Liver (tissue), 3 donors: ENCODE data around the gene GTPBP6.

ENCODE experiments used
- CTCF ChIP-seq: fragments of 150-350 bp; IDR thresholded peaks from 2 replicates; pipeline ENCODE4 v1.5.1; 2017; ENCODE audit warnings: improper control_type of control experiment, low read depth, low read length; ENCODE audit not compliant: missing input control
- GABPA ChIP-seq, 2 donors: IDR thresholded peaks in 1 of 2; conservative IDR thresholded peaks in 1 of 2; 2 replicates each; pipeline ENCODE4 v1.6.1; 2016; ENCODE audit warnings: antibody characterized with exemption in 2 of 2, mild to moderate bottlenecking in 1 of 2, moderate library complexity in 1 of 2
- HNF4G ChIP-seq: IDR thresholded peaks from 2 replicates; pipeline ENCODE4 v1.6.1; 2016; ENCODE audit warnings: antibody characterized with exemption
- JUND ChIP-seq, 2 donors: IDR thresholded peaks; 2 replicates each; pipeline ENCODE4 v1.6.1; 2016; ENCODE audit warnings: antibody characterized with exemption in 2 of 2
- RAD21 ChIP-seq, 2 donors: IDR thresholded peaks; 2 replicates each; pipeline ENCODE4 v1.6.1; 2016; ENCODE audit warnings: antibody characterized with exemption in 2 of 2, mild to moderate bottlenecking in 2 of 2
- RXRA ChIP-seq, 2 donors: IDR thresholded peaks; 2 replicates each; pipeline ENCODE4 v1.6.1; 2017 to 2018; ENCODE audit warnings: antibody characterized with exemption in 2 of 2, mild to moderate bottlenecking in 1 of 2
- SP1 ChIP-seq: IDR thresholded peaks from 2 replicates; pipeline ENCODE4 v1.6.1; 2018; ENCODE audit warnings: antibody characterized with exemption, mild to moderate bottlenecking
- TAF1 ChIP-seq: conservative IDR thresholded peaks from 2 replicates; pipeline ENCODE4 v1.6.1; 2016; ENCODE audit warnings: antibody characterized with exemption, mild to moderate bottlenecking
- YY1 ChIP-seq: IDR thresholded peaks from 2 replicates; pipeline ENCODE4 v1.6.1; 2016; ENCODE audit warnings: antibody characterized with exemption, mild to moderate bottlenecking
- ZBTB33 ChIP-seq: IDR thresholded peaks from 2 replicates; pipeline ENCODE4 v1.6.1; 2016; ENCODE audit warnings: antibody characterized with exemption
- TF ChIP-seq, protein P1 (sequence below): IDR thresholded peaks from 2 replicates; pipeline ENCODE4 v1.6.1; 2016; ENCODE audit warnings: antibody characterized with exemption, mild to moderate bottlenecking
- TF ChIP-seq, protein P2 (sequence below): IDR thresholded peaks from 2 replicates; pipeline ENCODE4 v1.6.1; 2016; ENCODE audit warnings: antibody characterized with exemption
- TF ChIP-seq, protein P3 (sequence below): IDR thresholded peaks from 2 replicates; pipeline ENCODE4 v1.6.1; 2016; ENCODE audit warnings: antibody characterized with exemption
- donor health status: healthy.
- donor health status: healthy.

- TF ChIP-seq CTCF, result no peak
- TF ChIP-seq, protein P1, sequence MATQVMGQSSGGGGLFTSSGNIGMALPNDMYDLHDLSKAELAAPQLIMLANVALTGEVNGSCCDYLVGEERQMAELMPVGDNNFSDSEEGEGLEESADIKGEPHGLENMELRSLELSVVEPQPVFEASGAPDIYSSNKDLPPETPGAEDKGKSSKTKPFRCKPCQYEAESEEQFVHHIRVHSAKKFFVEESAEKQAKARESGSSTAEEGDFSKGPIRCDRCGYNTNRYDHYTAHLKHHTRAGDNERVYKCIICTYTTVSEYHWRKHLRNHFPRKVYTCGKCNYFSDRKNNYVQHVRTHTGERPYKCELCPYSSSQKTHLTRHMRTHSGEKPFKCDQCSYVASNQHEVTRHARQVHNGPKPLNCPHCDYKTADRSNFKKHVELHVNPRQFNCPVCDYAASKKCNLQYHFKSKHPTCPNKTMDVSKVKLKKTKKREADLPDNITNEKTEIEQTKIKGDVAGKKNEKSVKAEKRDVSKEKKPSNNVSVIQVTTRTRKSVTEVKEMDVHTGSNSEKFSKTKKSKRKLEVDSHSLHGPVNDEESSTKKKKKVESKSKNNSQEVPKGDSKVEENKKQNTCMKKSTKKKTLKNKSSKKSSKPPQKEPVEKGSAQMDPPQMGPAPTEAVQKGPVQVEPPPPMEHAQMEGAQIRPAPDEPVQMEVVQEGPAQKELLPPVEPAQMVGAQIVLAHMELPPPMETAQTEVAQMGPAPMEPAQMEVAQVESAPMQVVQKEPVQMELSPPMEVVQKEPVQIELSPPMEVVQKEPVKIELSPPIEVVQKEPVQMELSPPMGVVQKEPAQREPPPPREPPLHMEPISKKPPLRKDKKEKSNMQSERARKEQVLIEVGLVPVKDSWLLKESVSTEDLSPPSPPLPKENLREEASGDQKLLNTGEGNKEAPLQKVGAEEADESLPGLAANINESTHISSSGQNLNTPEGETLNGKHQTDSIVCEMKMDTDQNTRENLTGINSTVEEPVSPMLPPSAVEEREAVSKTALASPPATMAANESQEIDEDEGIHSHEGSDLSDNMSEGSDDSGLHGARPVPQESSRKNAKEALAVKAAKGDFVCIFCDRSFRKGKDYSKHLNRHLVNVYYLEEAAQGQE, result no peak
- TF ChIP-seq SP1, result no peak
- no peak for TF ChIP-seq GABPA (IDR thresholded peaks at IDR 0.05 in 1 of 2, conservative IDR thresholded peaks at IDR 0.05 in 1 of 2)
- TF ChIP-seq RAD21 (IDR thresholded peaks at IDR 0.05), result no peak
- TF ChIP-seq, protein P2, sequence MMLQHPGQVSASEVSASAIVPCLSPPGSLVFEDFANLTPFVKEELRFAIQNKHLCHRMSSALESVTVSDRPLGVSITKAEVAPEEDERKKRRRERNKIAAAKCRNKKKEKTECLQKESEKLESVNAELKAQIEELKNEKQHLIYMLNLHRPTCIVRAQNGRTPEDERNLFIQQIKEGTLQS, result no peak
- TF ChIP-seq RXRA (IDR thresholded peaks at IDR 0.05), result no peak
- no peak for TF ChIP-seq JUND (IDR thresholded peaks at IDR 0.05)
- TF ChIP-seq, protein P3, sequence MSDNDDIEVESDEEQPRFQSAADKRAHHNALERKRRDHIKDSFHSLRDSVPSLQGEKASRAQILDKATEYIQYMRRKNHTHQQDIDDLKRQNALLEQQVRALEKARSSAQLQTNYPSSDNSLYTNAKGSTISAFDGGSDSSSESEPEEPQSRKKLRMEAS, result no peak
- TF ChIP-seq YY1, result no peak
- TF ChIP-seq HNF4G, result no peak
- TF ChIP-seq TAF1, result no peak
- TF ChIP-seq ZBTB33, result no peak
These were observed 7.2 kb downstream of the GTPBP6 start for GRCh38 chrX:311156-312129.
